ENCODE data around the gene LMO7. TPM values are rescaled to one million over a fixed set of nuclear protein-coding genes. Genes with fewer than 3 reads are reported as not detected.

The LMO7 gene
- total and polyA plus RNA-seq, 2 of the 13 experiments (the other 11 are each of a cell fraction or from before 2014, with no cell fraction given): 34.0 to 121 TPM

GRCh38 chr13:75660694-75661093 is 24.6 kb downstream of the LMO7 start:
- Histone ChIP-seq H4K20me1 (ENCODE audit: insufficient read depth, low read length) (no peaks in the 10 kb centered on the region), H3K4me1 (ENCODE audit: insufficient read depth, low read length) (peaks cover 12% of the 10 kb centered on the region), H3K9me3 (ENCODE audit: low read length) (no peaks in the 10 kb centered on the region), H3K4me2 (ENCODE audit: low read depth, low read length) (no peak overlapping the region), H3K4me3 (replicated peaks in 1 of 3; ENCODE audit: insufficient read depth in 1 of 3, low read depth in 2 of 3, low read length in 3 of 3) (no peak overlapping the region), H3K79me2 (ENCODE audit: insufficient read depth, low read length) (no peaks in the 10 kb centered on the region), H3K27ac (ENCODE audit: extremely low read length, insufficient read depth, low read length) (no peak overlapping the region), H3K27me3 (ENCODE audit: control insufficient read depth in 1 of 2, insufficient read depth in 2 of 2, low read length in 2 of 2) (no peaks in the 10 kb centered on the region), H3K36me3 (replicated peaks in 1 of 2; ENCODE audit: control insufficient read depth in 1 of 2, insufficient read depth in 2 of 2, low read length in 2 of 2) (no peaks in the 10 kb centered on the region; a peak in 2 of 5 replicates), H2AFZ (ENCODE audit: low read length) (no peak overlapping the region), H3K9ac (ENCODE audit: insufficient read depth, low read depth, low read length) (no peak overlapping the region)
- ATAC-seq (no peak), FAIRE-seq (no peak), DNase-seq (ENCODE audit: low spot score) (no peak)
- TF ChIP-seq ZSCAN9 (CRISPR knock-in tag; IDR thresholded peaks at IDR 0.05; ENCODE audit: borderline replicate concordance) (no peak), FOXA3 (CRISPR knock-in tag; IDR thresholded peaks at IDR 0.05) (no peak), ZNF569 (CRISPR knock-in tag; IDR thresholded peaks at IDR 0.05; ENCODE audit: borderline replicate concordance) (no peak), TEF (CRISPR knock-in tag; IDR thresholded peaks at IDR 0.05) (no peak), MED1 (CRISPR knock-in tag; IDR thresholded peaks at IDR 0.05) (no peak), ZNF205 (CRISPR knock-in tag; IDR thresholded peaks at IDR 0.05) (no peak), ZNF572 (CRISPR knock-in tag; IDR thresholded peaks at IDR 0.05) (no peak), MIER2 (CRISPR knock-in tag; IDR thresholded peaks at IDR 0.05) (no peak), CREB3 (CRISPR knock-in tag; IDR thresholded peaks at IDR 0.05) (no peak), DDIT3 (CRISPR knock-in tag; IDR thresholded peaks at IDR 0.05) (no peak), SNAPC5 (CRISPR knock-in tag; IDR thresholded peaks at IDR 0.05; ENCODE audit: borderline replicate concordance) (no peak), PTBP1 (IDR thresholded peaks at IDR 0.05; ENCODE audit: low read depth, low read length, poor library complexity, severe bottlenecking) (no peak)
- TF ChIP-seq, protein P1, sequence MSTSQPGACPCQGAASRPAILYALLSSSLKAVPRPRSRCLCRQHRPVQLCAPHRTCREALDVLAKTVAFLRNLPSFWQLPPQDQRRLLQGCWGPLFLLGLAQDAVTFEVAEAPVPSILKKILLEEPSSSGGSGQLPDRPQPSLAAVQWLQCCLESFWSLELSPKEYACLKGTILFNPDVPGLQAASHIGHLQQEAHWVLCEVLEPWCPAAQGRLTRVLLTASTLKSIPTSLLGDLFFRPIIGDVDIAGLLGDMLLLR (CRISPR knock-in tag; IDR thresholded peaks at IDR 0.05): no peak
- TF ChIP-seq, protein P2, sequence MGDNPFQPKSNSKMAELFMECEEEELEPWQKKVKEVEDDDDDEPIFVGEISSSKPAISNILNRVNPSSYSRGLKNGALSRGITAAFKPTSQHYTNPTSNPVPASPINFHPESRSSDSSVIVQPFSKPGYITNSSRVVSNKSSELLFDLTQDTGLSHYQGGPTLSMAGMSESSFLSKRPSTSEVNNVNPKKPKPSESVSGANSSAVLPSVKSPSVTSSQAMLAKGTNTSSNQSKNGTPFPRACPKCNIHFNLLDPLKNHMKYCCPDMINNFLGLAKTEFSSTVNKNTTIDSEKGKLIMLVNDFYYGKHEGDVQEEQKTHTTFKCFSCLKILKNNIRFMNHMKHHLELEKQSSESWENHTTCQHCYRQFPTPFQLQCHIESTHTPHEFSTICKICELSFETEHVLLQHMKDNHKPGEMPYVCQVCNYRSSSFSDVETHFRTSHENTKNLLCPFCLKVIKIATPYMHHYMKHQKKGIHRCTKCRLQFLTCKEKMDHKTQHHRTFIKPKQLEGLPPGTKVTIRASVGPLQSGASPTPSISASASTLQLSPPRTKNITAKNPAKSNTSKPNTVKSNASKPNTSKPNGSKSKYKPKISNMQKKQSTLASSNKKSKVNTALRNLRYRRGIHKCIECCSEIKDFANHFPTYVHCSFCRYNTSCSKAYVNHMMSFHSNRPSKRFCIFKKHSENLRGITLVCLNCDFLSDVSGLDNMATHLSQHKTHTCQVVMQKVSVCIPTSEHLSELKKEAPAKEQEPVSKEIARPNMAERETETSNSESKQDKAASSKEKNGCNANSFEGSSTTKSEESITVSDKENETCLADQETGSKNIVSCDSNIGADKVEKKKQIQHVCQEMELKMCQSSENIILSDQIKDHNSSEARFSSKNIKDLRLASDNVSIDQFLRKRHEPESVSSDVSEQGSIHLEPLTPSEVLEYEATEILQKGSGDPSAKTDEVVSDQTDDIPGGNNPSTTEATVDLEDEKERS (CRISPR knock-in tag; IDR thresholded peaks at IDR 0.05): no peak
- ChIA-PET CTCF (ENCODE audit: low intra/inter-chr PET ratio, low total read pairs) (no interaction called here), POLR2A (no interaction called here)
- intact Hi-C loops (cut with micrococcal nuclease; ENCODE audit: unreplicated experiment) (loop anchor here (5.0 kb wide), 1 partner anchor 53 kb away; no protein-coding TSS in a partner anchor), in situ Hi-C loops (cut with HindIII; ENCODE audit: extremely low pct_ligation_motif_present, low pct_unique_long_range_greater_than_20kb) (loop anchor here (25.0 kb wide), 1 partner anchor 352 kb away; no protein-coding TSS in a partner anchor)
- BruUV-seq (replicated peaks): no TSS peak
- 92% methylated on average over 3 of the region's 3 CpGs for WGBS (ENCODE audit: low lambda C conversion rate)

Measured in HepG2 (cell line).